Natural killer cell (primary cell): ENCODE measurements around the gene FRZB. TPM values are rescaled to one million over a fixed set of nuclear protein-coding genes. Genes with fewer than 3 reads are reported as not detected.

ENCODE experiments used
- ATAC-seq, 3 donors: fragments of 150-1000 bp in 2 of 3; fragments of 200-7000 bp in 1 of 3; cut with Tn5 transposase; 1 replicate in 1 of 3; 2 replicates in 2 of 3; pipeline ENCODE4 v1.10.0; 2021; ENCODE audit warnings: mild to moderate bottlenecking in 2 of 3, moderate library complexity in 2 of 3
- DNase-seq, 2 donors: peaks; one replicate each; pipeline versions ENCODE4 v3.0.0 to v3.0.0-alpha.2; 2013 to 2021; ENCODE audit warnings: mixed read lengths in 1 of 2
- H3K27ac ChIP-seq: one replicate; pipeline ENCODE4 v1.5.1; 2013; ENCODE audit warnings: mild to moderate bottlenecking, low read length
- H3K27me3 ChIP-seq: one replicate; pipeline ENCODE4 v1.6.1; 2013; ENCODE audit warnings: low read length; ENCODE audit not compliant: control insufficient read depth, insufficient read depth
- H3K36me3 ChIP-seq: one replicate; pipeline ENCODE4 v1.6.1; 2013; ENCODE audit warnings: low read length; ENCODE audit not compliant: control insufficient read depth, insufficient read depth
- H3K4me1 ChIP-seq: one replicate; pipeline ENCODE4 v1.6.1; 2013; ENCODE audit warnings: low read length; ENCODE audit not compliant: control insufficient read depth, insufficient read depth
- H3K4me3 ChIP-seq: one replicate; pipeline ENCODE4 v1.5.1; 2013; ENCODE audit warnings: low read length
- H3K9me3 ChIP-seq: one replicate; pipeline ENCODE4 v1.6.1; 2013; ENCODE audit warnings: low read length; ENCODE audit not compliant: control insufficient read depth, insufficient read depth
- H3K27ac Mint-ChIP-seq, 2 donors: one replicate each; pipeline ENCODE4 v1.8.0; 2022; ENCODE audit warnings: mild to moderate bottlenecking in 2 of 2, mixed read lengths in 2 of 2, moderate library complexity in 1 of 2
- H3K27me3 Mint-ChIP-seq, 2 donors: one replicate each; pipeline ENCODE4 v1.8.0; 2022; ENCODE audit warnings: low read depth in 2 of 2, mixed read lengths in 2 of 2
- H3K36me3 Mint-ChIP-seq: one replicate; pipeline ENCODE4 v1.8.0; 2022; ENCODE audit warnings: mixed read lengths
- H3K4me1 Mint-ChIP-seq, 2 donors: one replicate each; pipeline ENCODE4 v1.8.0; 2022; ENCODE audit warnings: mixed read lengths in 2 of 2
- H3K4me3 Mint-ChIP-seq: one replicate; pipeline ENCODE4 v1.8.0; 2022; ENCODE audit warnings: mild to moderate bottlenecking, moderate library complexity, mixed read lengths
- H3K9me3 Mint-ChIP-seq, 2 donors: one replicate each; pipeline ENCODE4 v1.8.0; 2022; ENCODE audit warnings: mixed read lengths in 2 of 2
- WGBS: methylation state at CpG from one replicate; pipeline ENCODE4 v1.1.7; 2013; ENCODE audit warnings: missing lambda C conversion rate; ENCODE audit not compliant: insufficient coverage; 5-methylcytosine and 5-hydroxymethylcytosine counted together
- intact Hi-C: fragments of 100-400 bp; cut with micrococcal nuclease; formaldehyde crosslinking; loops from one replicate; pipeline ENCODE4 v1.14.2; 2022
- total RNA-seq, 4 donors: library from RNA; stranded (reverse); fragments of 120-200 nt in 1 of 4; gene quantifications; one replicate each; pipeline versions ENCODE4 v1.2.3 to v1.2.4, GENCODE V29; 2013 to 2022
- TF ChIP-seq, protein P1 (sequence below): fragments of 200-600 bp; IDR thresholded peaks from one replicate; pipeline ENCODE4 v1.8.0; 2022; ENCODE audit warnings: antibody characterized with exemption

Gene FRZB
- total RNA-seq, 3 donors from 2014 or later (not counting 1 experiment from before 2014, with no cell fraction given): not detected

DNA sequence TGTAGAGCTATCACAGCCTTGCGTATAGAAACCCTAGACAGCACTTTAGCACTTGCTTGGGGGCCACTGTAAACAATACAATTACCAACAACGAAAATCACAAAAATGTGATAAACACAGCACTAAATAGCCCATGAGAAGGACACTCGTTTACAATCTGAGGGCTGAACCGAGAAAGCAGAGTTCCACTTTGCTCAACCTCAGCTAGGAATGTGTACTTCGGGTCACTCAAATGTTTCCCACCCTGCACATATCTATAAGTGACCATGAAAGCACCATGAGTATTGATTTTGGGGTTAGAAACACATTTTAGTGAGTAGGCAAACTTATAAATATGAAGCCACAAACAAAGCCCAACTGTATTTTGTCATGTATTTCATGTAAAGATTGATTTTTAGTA, 62.3 kb downstream of the FRZB start:
- H3K27me3 Mint-ChIP-seq: peaks cover 6 to 11% of the 10 kb centered on the region in 2 donors
- 84% methylated on average over 5 of the region's 5 CpGs for WGBS
- H3K27me3 ChIP-seq: peaks cover 4% of the 10 kb centered on the region
- DNase-seq: no peak
- no peak overlapping the region for H3K27ac ChIP-seq
- H3K9me3 ChIP-seq: no peaks in the 10 kb centered on the region
- no peak overlapping the region for H3K4me3 Mint-ChIP-seq
- no peaks in the 10 kb centered on the region for H3K36me3 Mint-ChIP-seq
- H3K4me1 Mint-ChIP-seq: no peaks in the 10 kb centered on the region
- intact Hi-C loops: no loop called here
- H3K27ac Mint-ChIP-seq: no peak overlapping the region
- ATAC-seq: no peak
- H3K4me1 ChIP-seq: no peaks in the 10 kb centered on the region
- H3K9me3 Mint-ChIP-seq: no peaks in the 10 kb centered on the region
- TF ChIP-seq, protein P1, sequence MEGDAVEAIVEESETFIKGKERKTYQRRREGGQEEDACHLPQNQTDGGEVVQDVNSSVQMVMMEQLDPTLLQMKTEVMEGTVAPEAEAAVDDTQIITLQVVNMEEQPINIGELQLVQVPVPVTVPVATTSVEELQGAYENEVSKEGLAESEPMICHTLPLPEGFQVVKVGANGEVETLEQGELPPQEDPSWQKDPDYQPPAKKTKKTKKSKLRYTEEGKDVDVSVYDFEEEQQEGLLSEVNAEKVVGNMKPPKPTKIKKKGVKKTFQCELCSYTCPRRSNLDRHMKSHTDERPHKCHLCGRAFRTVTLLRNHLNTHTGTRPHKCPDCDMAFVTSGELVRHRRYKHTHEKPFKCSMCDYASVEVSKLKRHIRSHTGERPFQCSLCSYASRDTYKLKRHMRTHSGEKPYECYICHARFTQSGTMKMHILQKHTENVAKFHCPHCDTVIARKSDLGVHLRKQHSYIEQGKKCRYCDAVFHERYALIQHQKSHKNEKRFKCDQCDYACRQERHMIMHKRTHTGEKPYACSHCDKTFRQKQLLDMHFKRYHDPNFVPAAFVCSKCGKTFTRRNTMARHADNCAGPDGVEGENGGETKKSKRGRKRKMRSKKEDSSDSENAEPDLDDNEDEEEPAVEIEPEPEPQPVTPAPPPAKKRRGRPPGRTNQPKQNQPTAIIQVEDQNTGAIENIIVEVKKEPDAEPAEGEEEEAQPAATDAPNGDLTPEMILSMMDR: no peak
- no peaks in the 10 kb centered on the region for H3K36me3 ChIP-seq
- H3K4me3 ChIP-seq: no peak overlapping the region

GRCh38 chr2:182798736-182799135, 67.7 kb downstream of the FRZB start:
- H3K27ac Mint-ChIP-seq: no peak overlapping the region
- intact Hi-C loops: no loop called here
- H3K4me3 Mint-ChIP-seq: no peak overlapping the region

DNA sequence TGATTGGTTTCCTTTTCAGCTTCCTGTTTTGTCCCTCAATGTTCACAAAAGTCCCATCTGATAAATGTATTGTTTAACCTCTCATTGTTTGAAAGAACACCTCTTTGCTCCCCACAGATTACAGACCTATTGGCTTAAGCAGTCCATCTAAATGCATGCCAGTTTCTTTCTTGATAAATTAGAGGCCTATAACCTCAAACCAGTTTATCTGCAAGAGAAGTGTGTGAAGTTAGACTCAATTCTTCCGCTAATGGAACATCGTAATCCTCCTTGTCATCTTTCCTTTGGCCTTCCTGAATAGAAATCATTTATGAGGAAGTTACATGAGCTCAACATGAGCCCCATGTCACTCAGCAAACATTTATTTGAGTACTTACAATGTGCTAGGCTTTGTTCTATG, 74.0 kb downstream of the FRZB start:
- Mint-ChIP-seq H3K27ac (no peak overlapping the region), H3K4me1 (peaks cover 0 to 4% of the 10 kb centered on the region in 2 donors), H3K9me3 (no peaks in the 10 kb centered on the region), H3K4me3 (no peak overlapping the region), H3K27me3 (peaks cover 7 to 10% of the 10 kb centered on the region in 2 donors), H3K36me3 (no peaks in the 10 kb centered on the region)
- H3K27ac ChIP-seq: no peak overlapping the region
- intact Hi-C loops: no loop called here
- no peaks in the 10 kb centered on the region for H3K36me3 ChIP-seq
- WGBS: 69% methylated on average over 2 of the region's 2 CpGs
- no peaks in the 10 kb centered on the region for H3K4me1 ChIP-seq
- no peak for DNase-seq
- no peak overlapping the region for H3K4me3 ChIP-seq
- H3K27me3 ChIP-seq: no peaks in the 10 kb centered on the region
- H3K9me3 ChIP-seq: no peaks in the 10 kb centered on the region
- no peak for ATAC-seq
- TF ChIP-seq, protein P1: no peak

More at GRCh38 chr2:182798736-182799135, 67.7 kb downstream of the FRZB start:
- Mint-ChIP-seq H3K36me3 (no peaks in the 10 kb centered on the region), H3K9me3 (no peaks in the 10 kb centered on the region), H3K4me1 (peaks cover 0 to 3% of the 10 kb centered on the region in 2 donors), H3K27me3 (peaks cover 16 to 18% of the 10 kb centered on the region in 2 donors)
- TF ChIP-seq, protein P1: no peak
- no CpG with 5 or more reads among the region's 2 CpGs for WGBS
- H3K27me3 ChIP-seq: peaks cover 4% of the 10 kb centered on the region
- ATAC-seq: no peak
- no peak for DNase-seq
- H3K4me3 ChIP-seq: no peak overlapping the region
- H3K36me3 ChIP-seq: no peaks in the 10 kb centered on the region
- H3K27ac ChIP-seq: no peak overlapping the region
- H3K4me1 ChIP-seq: no peaks in the 10 kb centered on the region
- no peaks in the 10 kb centered on the region for H3K9me3 ChIP-seq

DNA sequence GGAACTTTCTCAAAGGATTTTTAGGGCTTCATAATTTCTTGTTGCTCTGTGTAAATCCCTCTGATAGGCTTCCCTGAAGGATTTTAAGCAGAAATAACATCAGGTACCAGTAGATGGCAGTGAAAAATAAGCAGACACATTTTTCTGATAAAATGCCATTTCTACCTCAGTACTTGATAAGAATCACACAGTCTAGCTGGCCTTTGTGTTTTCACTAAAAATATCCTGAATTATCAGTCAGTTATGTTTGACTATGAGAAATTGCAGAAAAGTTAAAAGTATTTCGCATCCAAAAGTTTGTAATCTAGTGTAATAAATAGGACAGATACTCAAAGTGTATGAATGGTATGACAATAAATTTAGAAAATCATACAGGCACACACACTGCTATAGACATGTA, 81.7 kb downstream of the FRZB start:
- H3K9me3 ChIP-seq: no peaks in the 10 kb centered on the region
- WGBS: 100% methylated on average over 1 of the region's 1 CpG
- H3K4me1 Mint-ChIP-seq: no peaks in the 10 kb centered on the region
- intact Hi-C loops: no loop called here
- no peaks in the 10 kb centered on the region for H3K4me1 ChIP-seq
- ATAC-seq (no peak), DNase-seq (peak in 1 of 2 donors; percentile 3)
- H3K4me3 Mint-ChIP-seq: no peak overlapping the region
- no peak overlapping the region for H3K27ac ChIP-seq
- TF ChIP-seq, protein P1: no peak
- no peak overlapping the region for H3K27ac Mint-ChIP-seq
- H3K27me3 Mint-ChIP-seq: no peaks in the 10 kb centered on the region
- no peak overlapping the region for H3K4me3 ChIP-seq
- H3K27me3 ChIP-seq: no peaks in the 10 kb centered on the region
- H3K36me3 ChIP-seq: peaks cover 4% of the 10 kb centered on the region
- H3K9me3 Mint-ChIP-seq: no peaks in the 10 kb centered on the region
- H3K36me3 Mint-ChIP-seq: peaks cover 14% of the 10 kb centered on the region
